H9 (cell line): ENCODE results near the gene KRT15. TPM values are rescaled to one million over a fixed set of nuclear protein-coding genes. Genes with fewer than 3 reads are reported as not detected.

ENCODE experiments used
- DNase-seq: peaks from one replicate; pipeline ENCODE4 v3.0.0-alpha.2; 2017
- H2AFZ ChIP-seq: one replicate; pipeline ENCODE4 v1.6.1; 2013; ENCODE audit warnings: mild to moderate bottlenecking, low read length, control low read depth, moderate library complexity
- H2AK5ac ChIP-seq: 2 replicates; pipeline ENCODE4 v1.6.1; 2013; ENCODE audit warnings: low read length, control low read depth, mixed read lengths; ENCODE audit not compliant: insufficient read length
- H2BK120ac ChIP-seq: one replicate; pipeline ENCODE4 v1.6.1; 2013; ENCODE audit warnings: low read depth, mild to moderate bottlenecking, low read length, control low read depth, inconsistent platforms; ENCODE audit not compliant: poor library complexity, severe bottlenecking
- H2BK12ac ChIP-seq: 2 replicates; pipeline ENCODE4 v1.6.1; 2013; ENCODE audit warnings: low read length, control low read depth, mixed read lengths, low read depth; ENCODE audit not compliant: insufficient read length
- H2BK15ac ChIP-seq: 2 replicates; pipeline ENCODE4 v1.6.1; 2013; ENCODE audit warnings: low read depth, low read length, control low read depth
- H2BK20ac ChIP-seq: one replicate; pipeline ENCODE4 v1.6.1; 2013; ENCODE audit warnings: low read depth, mild to moderate bottlenecking, low read length, control low read depth, inconsistent platforms; ENCODE audit not compliant: poor library complexity, severe bottlenecking
- H2BK5ac ChIP-seq: 2 replicates; pipeline ENCODE4 v1.6.1; 2013; ENCODE audit warnings: low read length, control low read depth, mixed read lengths; ENCODE audit not compliant: insufficient read length
- H3K14ac ChIP-seq: 2 replicates; pipeline ENCODE4 v1.6.1; 2013; ENCODE audit warnings: low read length, control low read depth; ENCODE audit not compliant: insufficient read depth
- H3K18ac ChIP-seq: 2 replicates; pipeline ENCODE4 v1.6.1; 2013; ENCODE audit warnings: low read depth, mild to moderate bottlenecking, mixed read lengths, low read length, control low read depth; ENCODE audit not compliant: insufficient read length
- H3K23ac ChIP-seq: 2 replicates; pipeline ENCODE4 v1.6.1; 2013; ENCODE audit warnings: low read length, control low read depth, mixed read lengths, low read depth; ENCODE audit not compliant: insufficient read length
- H3K23me2 ChIP-seq: 2 replicates; pipeline ENCODE4 v1.6.1; 2013; ENCODE audit warnings: low read depth, mild to moderate bottlenecking, mixed read lengths, low read length, control low read depth; ENCODE audit not compliant: insufficient read length, poor library complexity, severe bottlenecking
- H3K27ac ChIP-seq: 2 replicates; pipeline ENCODE4 v1.5.1; 2013; ENCODE audit warnings: low read length, control low read depth, mixed read lengths, low read depth; ENCODE audit not compliant: insufficient read length
- H3K27me3 ChIP-seq: 2 replicates; pipeline ENCODE4 v1.6.1; 2013; ENCODE audit warnings: low read length, control low read depth, inconsistent platforms; ENCODE audit not compliant: insufficient read depth
- H3K4ac ChIP-seq: 2 replicates; pipeline ENCODE4 v1.6.1; 2013; ENCODE audit warnings: low read depth, mild to moderate bottlenecking, control low read depth, inconsistent platforms, low read length, moderate library complexity
- H3K4me1 ChIP-seq: 2 replicates; pipeline ENCODE4 v1.6.1; 2013; ENCODE audit warnings: low read length, control low read depth, inconsistent platforms; ENCODE audit not compliant: insufficient read depth
- H3K4me2 ChIP-seq: 2 replicates; pipeline ENCODE4 v1.6.1; 2013; ENCODE audit warnings: low read length, control low read depth, mixed read lengths; ENCODE audit not compliant: insufficient read length, insufficient read depth
- H3K56ac ChIP-seq: 2 replicates; pipeline ENCODE4 v1.6.1; 2013; ENCODE audit warnings: low read depth, mild to moderate bottlenecking, mixed read lengths, low read length, control low read depth; ENCODE audit not compliant: insufficient read length
- H3K79me1 ChIP-seq: 2 replicates; pipeline ENCODE4 v1.6.1; 2013; ENCODE audit warnings: low read depth, mild to moderate bottlenecking, moderate library complexity, low read length, control low read depth, inconsistent platforms; ENCODE audit not compliant: insufficient read depth, poor library complexity, severe bottlenecking
- H3K79me2 ChIP-seq: 2 replicates; pipeline ENCODE4 v1.6.1; 2013; ENCODE audit warnings: low read length, control low read depth, inconsistent platforms; ENCODE audit not compliant: insufficient read depth
- H3K9ac ChIP-seq: 2 replicates; pipeline ENCODE4 v1.6.1; 2013; ENCODE audit warnings: low read length, control low read depth, mixed read lengths; ENCODE audit not compliant: insufficient read length; ENCODE audit errors: extremely low read depth
- H3K9me3 ChIP-seq: one replicate; pipeline ENCODE4 v1.6.1; 2013; ENCODE audit warnings: low read depth, low read length, inconsistent platforms; ENCODE audit not compliant: control insufficient read depth
- H3T11ph ChIP-seq: one replicate; pipeline ENCODE4 v1.6.1; 2013; ENCODE audit warnings: mild to moderate bottlenecking, low read length, control low read depth, inconsistent platforms
- H4K20me1 ChIP-seq: one replicate; pipeline ENCODE4 v1.6.1; 2013; ENCODE audit not compliant: control insufficient read depth, insufficient read length, insufficient read depth
- H4K5ac ChIP-seq: 2 replicates; pipeline ENCODE4 v1.6.1; 2013; ENCODE audit warnings: low read depth, mild to moderate bottlenecking, mixed read lengths, low read length, control low read depth; ENCODE audit not compliant: insufficient read length
- H4K8ac ChIP-seq: replicated peaks from 2 replicates; pipeline ENCODE4 v1.6.1; 2013; ENCODE audit warnings: low read length, control low read depth, mixed read lengths, low read depth; ENCODE audit not compliant: insufficient read length
- H4K91ac ChIP-seq: 2 replicates; pipeline ENCODE4 v1.6.1; 2013; ENCODE audit warnings: low read depth, mild to moderate bottlenecking, moderate library complexity, mixed read lengths, low read length, control low read depth; ENCODE audit not compliant: insufficient read length
- H3K27ac Mint-ChIP-seq, 3 experiments: 2 replicates in 2 of 3; 3 replicates in 1 of 3; pipeline ENCODE4 v1.8.0; 2020 to 2021; ENCODE audit warnings: mixed read lengths in 3 of 3, mild to moderate bottlenecking in 1 of 3, moderate library complexity in 1 of 3
- H3K27me3 Mint-ChIP-seq: 2 replicates; pipeline ENCODE4 v1.8.0; 2021; ENCODE audit warnings: low read depth, mild to moderate bottlenecking, moderate library complexity, mixed read lengths
- H3K36me3 Mint-ChIP-seq, 3 experiments: 2 replicates in 2 of 3; 3 replicates in 1 of 3; pipeline ENCODE4 v1.8.0; 2020 to 2021; ENCODE audit warnings: low read depth in 3 of 3, mixed read lengths in 3 of 3; ENCODE audit not compliant: insufficient read depth in 1 of 3
- H3K4me1 Mint-ChIP-seq, 2 experiments: 2 replicates each; pipeline ENCODE4 v1.8.0; 2020; ENCODE audit warnings: mixed read lengths in 2 of 2
- H3K4me3 Mint-ChIP-seq, 2 experiments: 2 replicates in 1 of 2; 3 replicates in 1 of 2; pipeline ENCODE4 v1.8.0; 2020 to 2021; ENCODE audit warnings: mild to moderate bottlenecking in 2 of 2, mixed read lengths in 2 of 2, moderate library complexity in 1 of 2
- H3K9me3 Mint-ChIP-seq, 2 experiments: 2 replicates in 1 of 2; 3 replicates in 1 of 2; pipeline ENCODE4 v1.8.0; 2020; ENCODE audit warnings: mild to moderate bottlenecking in 2 of 2, mixed read lengths in 2 of 2, moderate library complexity in 1 of 2
- WGBS: extraction: QIAGEN DNeasy Blood & Tissue Kit; methylation state at CpG from one replicate; pipeline ENCODE4 v1.1.7; 2013; ENCODE audit warnings: missing lambda C conversion rate, low lambda C conversion rate, mixed read lengths; ENCODE audit not compliant: insufficient read length; ENCODE audit errors: extremely low coverage; 5-methylcytosine and 5-hydroxymethylcytosine counted together
- total RNA-seq: library from RNA; stranded (reverse); gene quantifications from 2 replicates; pipeline ENCODE4 v1.2.1, GENCODE V29; 2021
- TF ChIP-seq, protein P1 (sequence below): fragments of 200-600 bp; sonication (generic); conservative IDR thresholded peaks from 3 replicates; pipeline ENCODE4 v1.8.0; 2021; ENCODE audit warnings: antibody characterized with exemption, mild to moderate bottlenecking

The KRT15 gene
- total RNA-seq, 1 experiment from 2014 or later: 0.87 TPM

DNA sequence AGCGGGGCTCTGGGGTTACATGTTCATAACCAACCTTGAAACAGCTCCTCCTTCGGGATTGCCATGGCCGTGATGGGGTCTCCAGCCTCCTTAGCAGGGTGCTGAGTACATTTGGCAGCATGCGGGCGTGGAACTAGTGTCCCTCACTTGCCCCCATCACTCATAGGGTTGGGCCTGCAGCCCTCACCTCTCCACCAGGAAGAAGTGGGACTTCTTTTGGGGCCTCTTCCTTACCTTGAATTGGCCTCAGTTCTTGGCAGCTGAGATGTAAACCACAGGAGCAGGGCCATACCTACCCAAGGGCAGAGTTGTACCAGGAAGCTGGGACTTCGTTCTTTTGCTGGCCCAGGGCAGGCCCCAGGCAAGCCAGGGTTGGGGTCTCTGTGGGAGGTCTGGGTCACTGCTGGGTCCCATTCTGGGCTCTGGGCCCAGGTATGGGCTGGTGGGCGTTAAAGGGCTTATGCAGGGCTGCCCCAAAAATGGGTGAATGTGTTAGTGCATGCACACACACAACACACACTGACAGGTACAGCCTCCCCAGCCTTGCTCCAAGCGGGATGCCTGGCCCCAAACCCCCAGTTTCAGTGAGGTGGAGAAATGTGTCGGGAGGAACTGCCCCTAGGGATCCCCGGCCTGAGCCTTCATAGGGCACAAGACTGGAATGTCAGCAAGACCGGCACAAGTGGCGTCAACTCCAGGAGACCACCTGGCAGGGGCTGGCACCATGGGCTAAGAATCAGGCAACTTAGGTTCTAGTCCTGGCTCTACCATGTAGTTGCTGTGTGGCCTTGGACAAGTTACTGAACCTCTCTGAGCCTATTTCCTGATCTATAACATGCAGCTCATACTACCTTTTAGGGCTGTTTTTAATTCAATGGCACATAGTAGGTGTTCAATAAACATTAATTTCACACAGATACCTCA lies 3.9 kb upstream of the KRT15 start:
- WGBS: no CpG with 5 or more reads among the region's 12 CpGs
- H3K27me3 ChIP-seq: no peaks in the 10 kb centered on the region
- H2BK5ac ChIP-seq: no peak overlapping the region
- no peak overlapping the region for H3K4ac ChIP-seq
- no peaks in the 10 kb centered on the region for H3K79me1 ChIP-seq
- peaks cover 7% of the 10 kb centered on the region for H3K23me2 ChIP-seq
- H3K23ac ChIP-seq: no peak overlapping the region
- no peak overlapping the region for H2BK120ac ChIP-seq
- H3K18ac ChIP-seq: no peak overlapping the region
- TF ChIP-seq, protein P1, sequence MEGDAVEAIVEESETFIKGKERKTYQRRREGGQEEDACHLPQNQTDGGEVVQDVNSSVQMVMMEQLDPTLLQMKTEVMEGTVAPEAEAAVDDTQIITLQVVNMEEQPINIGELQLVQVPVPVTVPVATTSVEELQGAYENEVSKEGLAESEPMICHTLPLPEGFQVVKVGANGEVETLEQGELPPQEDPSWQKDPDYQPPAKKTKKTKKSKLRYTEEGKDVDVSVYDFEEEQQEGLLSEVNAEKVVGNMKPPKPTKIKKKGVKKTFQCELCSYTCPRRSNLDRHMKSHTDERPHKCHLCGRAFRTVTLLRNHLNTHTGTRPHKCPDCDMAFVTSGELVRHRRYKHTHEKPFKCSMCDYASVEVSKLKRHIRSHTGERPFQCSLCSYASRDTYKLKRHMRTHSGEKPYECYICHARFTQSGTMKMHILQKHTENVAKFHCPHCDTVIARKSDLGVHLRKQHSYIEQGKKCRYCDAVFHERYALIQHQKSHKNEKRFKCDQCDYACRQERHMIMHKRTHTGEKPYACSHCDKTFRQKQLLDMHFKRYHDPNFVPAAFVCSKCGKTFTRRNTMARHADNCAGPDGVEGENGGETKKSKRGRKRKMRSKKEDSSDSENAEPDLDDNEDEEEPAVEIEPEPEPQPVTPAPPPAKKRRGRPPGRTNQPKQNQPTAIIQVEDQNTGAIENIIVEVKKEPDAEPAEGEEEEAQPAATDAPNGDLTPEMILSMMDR: no peak
- H3K9me3 Mint-ChIP-seq: no peaks in the 10 kb centered on the region
- no peak overlapping the region for H2BK20ac ChIP-seq
- H2AFZ ChIP-seq: no peak overlapping the region
- H3K27me3 Mint-ChIP-seq: no peaks in the 10 kb centered on the region; the same call in 1 of the 2 replicates
- no peak overlapping the region for H3T11ph ChIP-seq
- H3K4me3 Mint-ChIP-seq: no peak overlapping the region
- H4K91ac ChIP-seq: no peak overlapping the region
- H3K79me2 ChIP-seq: peaks cover 4% of the 10 kb centered on the region; the same call in 1 of the 2 replicates
- no peak overlapping the region for H2BK12ac ChIP-seq
- no peaks in the 10 kb centered on the region for H3K9me3 ChIP-seq
- H4K5ac ChIP-seq: no peak overlapping the region
- no peak overlapping the region for H3K56ac ChIP-seq
- H3K27ac Mint-ChIP-seq: peak overlapping the region in 2 of 3 experiments; percentile 83 to 89; a peak in 3 of 7 replicates
- no peak overlapping the region for H3K14ac ChIP-seq
- H3K4me1 ChIP-seq: no peaks in the 10 kb centered on the region; the same call in 1 of the 2 replicates
- H3K4me1 Mint-ChIP-seq: peaks cover 33 to 44% of the 10 kb centered on the region in 2 experiments
- no peak overlapping the region for H3K4me2 ChIP-seq
- H4K8ac ChIP-seq: no peak overlapping the region
- peaks cover 25 to 43% (median 37%) of the 10 kb centered on the region in 3 experiments; a peak in 6 of 7 replicates for H3K36me3 Mint-ChIP-seq
- H3K27ac ChIP-seq: no peak overlapping the region
- H3K9ac ChIP-seq: no peak overlapping the region
- H4K20me1 ChIP-seq: no peaks in the 10 kb centered on the region
- DNase-seq: no peak
- no peak overlapping the region for H2BK15ac ChIP-seq
- no peak overlapping the region for H2AK5ac ChIP-seq
